Effector memory CD8-positive, alpha-beta T cell (primary cell): ENCODE data around the gene TNNI3K.
"Not testable (repeated sequence)": the region's sequence is repeated elsewhere in the genome, so short reads cannot be mapped to it uniquely, and the experiment has no call there.

ENCODE experiments used
- ATAC-seq: fragments of 150-1000 bp; cut with Tn5 transposase; replicated peaks from 2 replicates; pipeline ENCODE4 v1.10.0; 2021; ENCODE audit warnings: mild to moderate bottlenecking, moderate library complexity
- DNase-seq, 3 experiments: peaks; one replicate each; pipeline ENCODE4 v3.0.0; 2021
- H3K27ac Mint-ChIP-seq, 2 donors: one replicate each; pipeline ENCODE4 v1.8.0; 2022; ENCODE audit warnings: mild to moderate bottlenecking in 2 of 2, mixed read lengths in 2 of 2, moderate library complexity in 2 of 2
- H3K27me3 Mint-ChIP-seq, 2 donors: one replicate each; pipeline ENCODE4 v1.8.0; 2022; ENCODE audit warnings: mixed read lengths in 2 of 2
- H3K36me3 Mint-ChIP-seq: one replicate; pipeline ENCODE4 v1.8.0; 2022; ENCODE audit warnings: mild to moderate bottlenecking, moderate library complexity, mixed read lengths; ENCODE audit not compliant: insufficient read depth
- H3K4me1 Mint-ChIP-seq, 2 donors: one replicate each; pipeline ENCODE4 v1.8.0; 2022; ENCODE audit warnings: low read depth in 2 of 2, mixed read lengths in 2 of 2
- H3K4me3 Mint-ChIP-seq, 2 donors: one replicate each; pipeline ENCODE4 v1.8.0; 2022; ENCODE audit warnings: mild to moderate bottlenecking in 2 of 2, mixed read lengths in 2 of 2, moderate library complexity in 2 of 2
- H3K9me3 Mint-ChIP-seq, 2 donors: one replicate each; pipeline ENCODE4 v1.8.0; 2022; ENCODE audit warnings: mixed read lengths in 2 of 2

Gene TNNI3K

DNA sequence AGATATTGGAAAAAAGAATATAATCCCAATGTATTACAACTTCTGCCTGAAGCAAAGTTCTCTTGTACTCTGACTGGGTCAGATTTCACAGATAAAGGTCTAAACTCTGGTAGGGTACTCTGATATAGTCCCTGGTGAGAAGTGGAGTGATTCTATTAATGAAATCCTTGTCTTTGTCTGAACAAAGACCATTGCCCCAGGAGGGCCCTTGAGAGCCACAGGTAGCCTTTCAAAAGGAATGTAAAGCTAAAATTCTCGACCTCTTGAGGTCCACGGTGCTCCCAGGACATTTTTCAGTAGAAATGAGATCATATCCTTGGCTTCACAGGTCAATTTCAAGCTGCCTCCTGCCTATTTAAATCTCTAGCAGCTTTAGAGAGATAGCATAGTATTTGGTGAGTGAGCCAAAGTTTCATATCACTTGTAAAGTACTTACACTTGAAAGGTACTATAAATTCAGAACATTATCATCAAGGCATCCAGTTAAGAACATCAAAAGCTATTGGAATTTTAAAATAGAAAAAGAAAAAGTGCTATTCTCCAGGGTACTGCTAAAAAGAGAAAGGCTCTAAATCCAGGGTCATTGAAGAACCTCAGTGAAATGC is 10.1 kb downstream of the TNNI3K start:
- ATAC-seq (no peak), DNase-seq (no peak)
- Mint-ChIP-seq H3K4me1 (no peaks in the 10 kb centered on the region), H3K27me3 (no peaks in the 10 kb centered on the region), H3K9me3 (no peaks in the 10 kb centered on the region), H3K27ac (no peak overlapping the region), H3K4me3 (no peak overlapping the region), H3K36me3 (no peaks in the 10 kb centered on the region)

- DNase-seq: no peak
- Mint-ChIP-seq H3K36me3 (no peaks in the 10 kb centered on the region), H3K9me3 (no peaks in the 10 kb centered on the region), H3K4me3 (no peak overlapping the region), H3K27ac (no peak overlapping the region), H3K4me1 (no peaks in the 10 kb centered on the region), H3K27me3 (no peaks in the 10 kb centered on the region)
- no peak for ATAC-seq
These were observed 11.1 kb downstream of the TNNI3K start for GRCh38 chr1:74246315-74246714.

DNA sequence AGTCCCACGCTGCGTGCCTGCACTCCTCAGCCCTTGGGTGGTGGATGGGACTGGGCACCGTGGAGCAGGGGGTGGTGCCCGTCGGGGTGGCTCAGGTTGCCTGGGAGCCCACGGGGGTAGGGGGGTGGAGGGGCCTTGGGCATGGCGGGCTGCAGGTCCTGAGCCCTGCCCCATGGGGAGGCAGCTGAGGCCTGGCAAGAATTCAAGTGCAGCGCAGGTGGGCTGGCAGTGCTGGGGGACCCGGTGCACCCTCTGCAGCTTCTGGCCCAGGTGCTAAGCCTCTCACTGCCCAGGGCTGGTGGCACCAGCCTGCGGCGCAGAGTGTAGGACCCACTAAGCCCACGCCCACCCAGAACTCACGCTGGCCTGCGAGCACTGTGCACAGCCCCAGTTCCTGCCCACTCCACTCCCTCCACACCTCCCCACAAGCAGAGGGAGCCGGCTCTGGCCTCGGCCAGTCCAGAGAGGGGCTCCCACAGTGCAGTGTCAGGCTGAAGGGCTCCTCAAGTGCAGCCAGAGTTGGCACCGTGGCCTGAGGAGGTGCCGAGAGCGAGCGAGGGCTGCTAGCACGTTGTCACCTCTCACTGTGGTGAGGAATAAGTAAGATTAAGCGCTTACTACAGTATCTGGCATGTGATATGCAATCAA is 12.8 kb downstream of the TNNI3K start:
- Mint-ChIP-seq H3K9me3 (no peaks in the 10 kb centered on the region), H3K4me3 (no peak overlapping the region), H3K4me1 (no peaks in the 10 kb centered on the region), H3K36me3 (no peaks in the 10 kb centered on the region), H3K27ac (no peak overlapping the region), H3K27me3 (no peaks in the 10 kb centered on the region)
- ATAC-seq (no peak), DNase-seq (no peak)

DNA sequence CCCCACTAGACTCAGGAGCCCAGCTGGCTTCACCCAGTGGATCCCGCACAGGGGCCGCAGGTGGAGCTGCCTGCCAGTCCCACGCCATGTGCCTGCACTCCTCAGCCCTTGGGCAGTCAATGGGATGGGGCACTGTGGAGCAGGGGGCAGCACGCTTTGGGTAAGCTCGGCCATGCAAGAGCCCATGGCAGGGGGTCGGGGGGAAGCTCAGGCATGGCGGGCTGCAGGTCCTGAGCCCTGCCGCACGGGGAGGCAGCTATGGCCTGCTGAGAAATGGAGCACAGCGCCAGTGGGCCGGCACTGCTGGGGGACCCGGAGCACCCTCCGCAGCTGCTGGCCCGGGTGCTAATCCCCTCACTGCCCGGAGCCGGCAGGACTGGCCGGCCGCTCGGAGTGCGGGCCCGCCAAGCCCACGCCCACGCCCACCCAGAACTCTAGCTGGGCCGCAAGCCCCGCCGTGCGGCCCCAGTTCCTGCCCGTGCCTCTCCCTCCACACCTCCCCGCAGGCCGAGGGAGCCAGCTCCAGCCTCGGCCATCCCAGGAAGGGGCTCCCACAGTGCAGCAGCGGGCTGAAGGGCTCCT is 18.1 kb downstream of the TNNI3K start:
- H3K4me3 Mint-ChIP-seq, H3K27me3 Mint-ChIP-seq, H3K27ac Mint-ChIP-seq, H3K4me1 Mint-ChIP-seq, DNase-seq, ATAC-seq, H3K36me3 Mint-ChIP-seq, H3K9me3 Mint-ChIP-seq: not testable (repeated sequence)

- Mint-ChIP-seq H3K4me3 (no peak overlapping the region), H3K27ac (no peak overlapping the region), H3K36me3 (no peaks in the 10 kb centered on the region), H3K9me3 (no peaks in the 10 kb centered on the region), H3K4me1 (no peaks in the 10 kb centered on the region), H3K27me3 (no peaks in the 10 kb centered on the region)
- no peak for DNase-seq
- no peak for ATAC-seq
These were observed 30.8 kb downstream of the TNNI3K start for GRCh38 chr1:74266001-74266400.

- H3K27ac Mint-ChIP-seq: no peak overlapping the region
- H3K36me3 Mint-ChIP-seq: no peaks in the 10 kb centered on the region
These were observed 36.3 kb downstream of the TNNI3K start for GRCh38 chr1:74271503-74271902.

GRCh38 chr1:74280642-74281396 is 45.6 kb downstream of the TNNI3K start:
- H3K27me3 Mint-ChIP-seq: no peaks in the 10 kb centered on the region
- no peaks in the 10 kb centered on the region for H3K4me1 Mint-ChIP-seq
- ATAC-seq: no peak
- H3K4me3 Mint-ChIP-seq: no peak overlapping the region
- no peak for DNase-seq
- no peaks in the 10 kb centered on the region for H3K9me3 Mint-ChIP-seq
- H3K27ac Mint-ChIP-seq: no peak overlapping the region
- no peaks in the 10 kb centered on the region for H3K36me3 Mint-ChIP-seq

More at GRCh38 chr1:74271503-74271902, 36.3 kb downstream of the TNNI3K start:
- H3K27me3 Mint-ChIP-seq: no peaks in the 10 kb centered on the region
- no peaks in the 10 kb centered on the region for H3K9me3 Mint-ChIP-seq
- DNase-seq (no peak), ATAC-seq (no peak)
- no peaks in the 10 kb centered on the region for H3K4me1 Mint-ChIP-seq
- H3K4me3 Mint-ChIP-seq: no peak overlapping the region

GRCh38 chr1:74286414-74286813 is 51.2 kb downstream of the TNNI3K start:
- no peaks in the 10 kb centered on the region for H3K36me3 Mint-ChIP-seq
- ATAC-seq (no peak), DNase-seq (no peak)
- no peak overlapping the region for H3K27ac Mint-ChIP-seq
- no peak overlapping the region for H3K4me3 Mint-ChIP-seq
- H3K4me1 Mint-ChIP-seq: no peaks in the 10 kb centered on the region
- peaks cover 0 to 4% of the 10 kb centered on the region in 2 donors for H3K9me3 Mint-ChIP-seq
- no peaks in the 10 kb centered on the region for H3K27me3 Mint-ChIP-seq

DNA sequence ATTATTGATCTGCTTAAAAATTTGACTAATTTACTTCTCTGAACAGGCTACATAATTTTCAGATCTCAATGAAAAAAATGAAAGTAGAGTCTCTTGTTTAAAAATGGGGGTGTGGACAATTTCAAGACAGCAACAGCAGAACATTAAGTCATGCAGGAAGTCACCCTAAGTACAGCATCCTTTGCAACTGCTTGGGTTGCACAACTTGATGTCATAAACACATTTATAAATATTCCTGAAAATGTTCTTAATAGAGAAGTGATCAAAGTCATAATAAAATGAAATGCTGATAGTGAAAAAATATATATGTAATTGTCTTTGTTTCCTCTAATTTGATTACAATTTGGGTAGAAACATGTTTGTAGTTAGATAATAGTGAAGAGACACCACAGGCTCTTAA is 79.3 kb downstream of the TNNI3K start:
- no peaks in the 10 kb centered on the region for H3K36me3 Mint-ChIP-seq
- no peak for ATAC-seq
- H3K4me3 Mint-ChIP-seq: no peak overlapping the region

DNA sequence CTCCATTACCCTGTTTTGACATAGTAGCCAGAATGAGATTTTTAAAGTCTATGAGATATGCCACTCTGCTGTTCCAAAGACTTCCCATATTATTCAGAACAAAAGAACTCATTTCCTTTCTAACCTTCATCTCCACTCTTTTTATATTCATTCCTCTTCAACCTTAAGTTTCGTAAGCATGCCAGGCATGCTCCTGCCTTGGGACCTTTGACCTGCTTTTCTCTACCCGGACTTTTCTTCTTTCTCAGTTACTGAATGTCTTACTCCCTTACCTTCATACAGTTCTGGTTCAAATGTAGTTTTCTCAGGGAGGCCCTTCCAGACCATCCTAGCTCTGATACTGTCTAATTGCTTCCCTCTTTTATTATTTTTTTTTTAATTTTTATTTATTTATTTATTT is 81.1 kb downstream of the TNNI3K start:
- no peak overlapping the region for H3K4me3 Mint-ChIP-seq
- no peaks in the 10 kb centered on the region for H3K4me1 Mint-ChIP-seq
- no peak overlapping the region for H3K27ac Mint-ChIP-seq
- DNase-seq: no peak
- no peak for ATAC-seq
- no peaks in the 10 kb centered on the region for H3K27me3 Mint-ChIP-seq
- no peaks in the 10 kb centered on the region for H3K9me3 Mint-ChIP-seq
- no peaks in the 10 kb centered on the region for H3K36me3 Mint-ChIP-seq

More for the DNA sequence above, 79.3 kb downstream of the TNNI3K start:
- H3K27me3 Mint-ChIP-seq: no peaks in the 10 kb centered on the region
- no peak for DNase-seq
- no peaks in the 10 kb centered on the region for H3K9me3 Mint-ChIP-seq
- no peaks in the 10 kb centered on the region for H3K4me1 Mint-ChIP-seq
- H3K27ac Mint-ChIP-seq: no peak overlapping the region

- H3K27me3 Mint-ChIP-seq: no peaks in the 10 kb centered on the region
- ATAC-seq (no peak), DNase-seq (no peak)
- H3K4me1 Mint-ChIP-seq: no peaks in the 10 kb centered on the region
- H3K4me3 Mint-ChIP-seq: no peak overlapping the region
- no peak overlapping the region for H3K27ac Mint-ChIP-seq
- no peaks in the 10 kb centered on the region for H3K36me3 Mint-ChIP-seq
- no peaks in the 10 kb centered on the region for H3K9me3 Mint-ChIP-seq
These were observed 82.5 kb downstream of the TNNI3K start for GRCh38 chr1:74317663-74318062.

GRCh38 chr1:74323937-74324473 is 88.8 kb downstream of the TNNI3K start:
- no peak overlapping the region for H3K4me3 Mint-ChIP-seq
- no peaks in the 10 kb centered on the region for H3K36me3 Mint-ChIP-seq
- no peak for DNase-seq
- no peaks in the 10 kb centered on the region for H3K27me3 Mint-ChIP-seq
- no peak overlapping the region for H3K27ac Mint-ChIP-seq
- H3K4me1 Mint-ChIP-seq: no peaks in the 10 kb centered on the region
- no peak for ATAC-seq
- no peaks in the 10 kb centered on the region for H3K9me3 Mint-ChIP-seq

DNA sequence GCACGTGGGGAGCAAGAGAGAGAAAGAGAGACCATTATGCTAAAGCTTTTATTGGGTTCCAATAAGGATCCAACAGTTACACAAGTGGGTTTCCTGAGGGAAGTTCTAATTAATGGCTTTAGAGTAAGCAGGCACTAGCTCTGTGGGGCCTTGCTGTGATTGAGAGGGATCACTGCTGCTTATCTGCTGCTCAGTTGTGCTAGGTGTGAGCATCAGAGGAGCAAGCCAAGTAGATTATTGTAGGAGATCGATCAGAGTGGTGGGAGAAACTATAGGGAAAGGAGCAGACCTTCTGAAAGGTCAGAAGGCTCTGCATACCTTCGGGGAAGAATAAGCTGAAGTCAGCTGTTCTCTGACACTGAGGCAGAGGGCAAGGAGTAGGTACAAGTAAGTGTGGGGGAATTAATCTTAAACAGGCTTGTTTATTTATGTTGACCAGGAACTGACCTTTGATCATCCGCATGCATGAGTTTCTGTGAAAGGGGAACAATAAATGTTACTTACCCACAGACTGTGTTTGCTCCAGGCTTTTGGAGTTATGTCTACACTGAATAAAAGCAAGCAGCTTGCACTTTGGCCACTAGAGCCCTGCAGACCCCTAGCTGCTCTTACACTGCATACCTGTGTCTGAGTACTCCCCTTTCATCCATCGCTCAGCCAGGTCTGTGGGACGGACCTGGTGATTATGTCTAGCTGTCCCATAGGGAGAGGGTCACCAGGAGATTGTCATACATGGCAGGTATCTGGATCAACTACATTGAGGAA is 89.7 kb downstream of the TNNI3K start:
- H3K4me1 Mint-ChIP-seq: no peaks in the 10 kb centered on the region
- no peaks in the 10 kb centered on the region for H3K9me3 Mint-ChIP-seq
- DNase-seq (no peak), ATAC-seq (no peak)
- no peak overlapping the region for H3K4me3 Mint-ChIP-seq
- H3K36me3 Mint-ChIP-seq: no peaks in the 10 kb centered on the region
- H3K27me3 Mint-ChIP-seq: no peaks in the 10 kb centered on the region
- H3K27ac Mint-ChIP-seq: no peak overlapping the region
